ENCODE measurements around the gene FUT7. TPM values are rescaled to one million over a fixed set of nuclear protein-coding genes. Genes with fewer than 3 reads are reported as not detected.

Gene FUT7
- total RNA-seq, 1 experiment from 2014 or later = not detected

DNA sequence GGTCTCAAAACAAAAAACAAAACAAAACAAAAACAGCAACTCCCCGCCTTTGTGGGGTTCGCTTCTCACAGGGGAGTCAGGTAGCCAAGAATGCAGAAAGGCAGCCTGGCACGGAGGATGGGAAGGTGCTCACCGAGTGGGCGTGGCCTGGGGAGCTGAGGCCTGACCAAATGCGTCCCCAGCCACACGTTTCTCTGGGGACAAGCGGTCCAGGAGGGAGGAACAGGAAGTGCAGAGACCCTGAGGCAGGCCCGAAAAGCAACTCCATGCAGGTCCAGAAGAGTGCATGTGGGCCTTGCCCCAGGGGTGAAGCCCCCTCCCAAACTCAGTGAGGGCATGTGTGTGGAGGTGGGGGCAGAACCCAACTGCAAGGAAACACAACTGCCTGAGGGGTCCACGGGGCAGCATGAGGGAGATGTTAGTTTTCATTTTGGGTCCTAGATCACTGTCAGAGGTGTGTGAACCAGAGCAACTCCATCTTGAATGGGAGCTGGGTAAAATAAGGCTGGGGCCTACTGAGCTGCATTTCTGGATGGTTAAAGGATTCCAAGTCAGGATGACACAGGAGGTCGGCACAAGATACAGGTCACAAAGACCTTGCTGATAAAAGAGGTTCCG lies 42.9 kb upstream of the FUT7 start:
- Histone ChIP-seq H3K9me3 (ENCODE audit: control insufficient read depth, low read depth, low read length) (no peaks in the 10 kb centered on the region), H3K27ac (ENCODE audit: insufficient read length, low read depth, low read length) (no peak overlapping the region), H3K27me3 (ENCODE audit: insufficient read depth, low read length) (peaks cover 7% of the 10 kb centered on the region; the same call in 1 of the 2 replicates), H2BK12ac (ENCODE audit: insufficient read length, low read depth, low read length) (no peak overlapping the region), H3K4me2 (ENCODE audit: insufficient read depth, insufficient read length, low read length) (no peak overlapping the region), H3K23ac (ENCODE audit: insufficient read length, low read depth, low read length) (no peak overlapping the region), H3K79me1 (ENCODE audit: insufficient read depth, low read depth, low read length, poor library complexity, severe bottlenecking) (no peaks in the 10 kb centered on the region), H4K20me1 (ENCODE audit: control insufficient read depth, insufficient read depth, insufficient read length) (peaks cover 3% of the 10 kb centered on the region), H3K4ac (ENCODE audit: low read depth, low read length) (no peak overlapping the region; the same call in 1 of the 2 replicates), H2BK5ac (ENCODE audit: insufficient read length, low read length) (no peak overlapping the region), H4K8ac (replicated peaks; ENCODE audit: insufficient read length, low read depth, low read length) (no peak overlapping the region), H3K56ac (ENCODE audit: insufficient read length, low read depth, low read length) (no peak overlapping the region), H3K23me2 (ENCODE audit: insufficient read length, low read depth, low read length, poor library complexity, severe bottlenecking) (peaks cover 17% of the 10 kb centered on the region), H2BK15ac (ENCODE audit: low read depth, low read length) (no peak overlapping the region), H2AK5ac (ENCODE audit: insufficient read length, low read length) (no peak overlapping the region), H2BK20ac (ENCODE audit: low read depth, low read length, poor library complexity, severe bottlenecking) (no peak overlapping the region), H3T11ph (ENCODE audit: low read length) (no peak overlapping the region), H4K91ac (ENCODE audit: insufficient read length, low read depth, low read length) (no peak overlapping the region), H3K18ac (ENCODE audit: insufficient read length, low read depth, low read length) (peak overlapping the region; percentile 76), H3K4me1 (ENCODE audit: insufficient read depth, low read length) (peaks cover 7% of the 10 kb centered on the region; the same call in 1 of the 2 replicates), H2BK120ac (ENCODE audit: low read depth, low read length, poor library complexity, severe bottlenecking) (no peak overlapping the region), H3K9ac (ENCODE audit: extremely low read depth, insufficient read length, low read length) (no peak overlapping the region), H2AFZ (ENCODE audit: low read length) (no peak overlapping the region), H4K5ac (ENCODE audit: insufficient read length, low read depth, low read length) (no peak overlapping the region), H3K14ac (ENCODE audit: insufficient read depth, low read length) (0 out of 2 replicates have a peak overlapping the region, but pooled peaks have one; percentile 68), H3K79me2 (ENCODE audit: insufficient read depth, low read length) (no peaks in the 10 kb centered on the region)
- no CpG with 5 or more reads among the region's 12 CpGs for WGBS (ENCODE audit: extremely low coverage, insufficient read length, low lambda C conversion rate)
- DNase-seq = peak; percentile 68
- H3K36me3 Mint-ChIP-seq (ENCODE audit: insufficient read depth in 1 of 3, low read depth in 3 of 3) = no peaks in the 10 kb centered on the region
- peaks cover 41% of the 10 kb centered on the region for H3K27me3 Mint-ChIP-seq (ENCODE audit: low read depth)
- no peak for TF ChIP-seq CTCF (conservative IDR thresholded peaks at IDR 0.05)
- H3K4me1 Mint-ChIP-seq = peaks cover 17 to 28% of the 10 kb centered on the region in 2 experiments
- peak overlapping the region in 2 of 3 experiments; percentile 83 to 97; a peak in 4 of 7 replicates for H3K27ac Mint-ChIP-seq
- H3K9me3 Mint-ChIP-seq = no peaks in the 10 kb centered on the region; a peak in 1 of 5 replicates
- peak overlapping the region in 1 of 2 experiments; percentile 16; a peak in 1 of 5 replicates for H3K4me3 Mint-ChIP-seq

Measured in H9 (cell line).